NB4 (cell line): ENCODE data around the gene FAM227B.
"Not testable (repeated sequence)": the region's sequence is repeated elsewhere in the genome, so short reads cannot be mapped to it uniquely, and the experiment has no call there.

Experiments
- DNase-seq: peaks from one replicate; pipeline ENCODE4 v3.0.0; 2010; ENCODE audit warnings: low read depth
- H3K4me3 ChIP-seq: one replicate; pipeline ENCODE4 v1.5.1; 2011; ENCODE audit warnings: mild to moderate bottlenecking, low read depth, low read length, moderate library complexity
- MYC ChIP-seq: IDR thresholded peaks from 2 replicates; pipeline ENCODE4 v1.6.1; 2011; ENCODE audit warnings: low read depth, low read length
- POLR2A ChIP-seq: IDR thresholded peaks from 2 replicates; pipeline ENCODE4 v1.6.1; 2011; ENCODE audit warnings: mild to moderate bottlenecking; ENCODE audit not compliant: insufficient read length; ENCODE audit errors: extremely low read depth
- TF ChIP-seq, protein P1 (sequence below): IDR thresholded peaks from 2 replicates; pipeline ENCODE4 v1.6.1; 2011; ENCODE audit warnings: low read depth, low read length
- TF ChIP-seq, protein P2 (sequence below): IDR thresholded peaks from one replicate; pipeline ENCODE4 v1.5.1; 2012; ENCODE audit warnings: low read depth, low read length

The FAM227B gene

DNA sequence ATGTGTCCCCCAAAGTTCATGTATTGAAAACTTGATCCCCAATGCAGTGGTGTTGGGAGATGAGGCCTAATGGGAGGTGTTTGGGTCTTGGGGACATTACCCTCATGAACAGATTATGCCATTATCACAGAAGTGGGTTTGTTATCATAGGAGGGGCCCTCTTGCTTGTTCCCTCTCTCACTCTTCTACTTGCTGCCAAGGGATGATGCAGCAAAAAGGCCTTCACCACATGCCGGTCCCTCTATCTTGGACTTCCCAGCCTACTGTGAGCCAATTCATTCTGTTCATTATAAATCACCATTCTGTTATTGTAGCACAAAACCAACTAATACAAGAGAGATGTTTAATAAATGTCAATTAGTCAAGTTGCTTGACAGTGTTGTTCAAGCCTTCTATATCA, 47.2 kb downstream of the FAM227B start:
- H3K4me3 ChIP-seq, result no peak overlapping the region
- TF ChIP-seq POLR2A, result no peak
- TF ChIP-seq, protein P1, sequence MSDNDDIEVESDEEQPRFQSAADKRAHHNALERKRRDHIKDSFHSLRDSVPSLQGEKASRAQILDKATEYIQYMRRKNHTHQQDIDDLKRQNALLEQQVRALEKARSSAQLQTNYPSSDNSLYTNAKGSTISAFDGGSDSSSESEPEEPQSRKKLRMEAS, result no peak
- DNase-seq, result no peak

DNA sequence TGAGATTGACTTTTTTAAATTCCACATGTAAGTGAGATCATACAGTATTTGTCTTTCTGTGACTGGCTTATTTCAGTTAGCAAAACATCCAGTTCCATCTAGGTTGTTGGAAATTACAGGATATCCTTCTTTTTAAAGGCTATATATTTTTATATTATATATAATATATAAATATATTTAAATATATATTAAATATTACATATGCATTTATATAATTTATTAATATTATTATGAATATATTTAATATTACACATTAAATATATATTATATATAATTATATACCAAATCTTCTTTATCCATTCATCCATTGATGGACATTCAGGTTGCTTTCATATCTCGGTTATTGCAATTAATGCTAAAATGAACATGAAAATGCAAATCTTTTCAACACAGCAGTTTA, 49.9 kb downstream of the FAM227B start:
- no peak for DNase-seq
- no peak overlapping the region for H3K4me3 ChIP-seq
- TF ChIP-seq POLR2A, result no peak
- TF ChIP-seq, protein P2, sequence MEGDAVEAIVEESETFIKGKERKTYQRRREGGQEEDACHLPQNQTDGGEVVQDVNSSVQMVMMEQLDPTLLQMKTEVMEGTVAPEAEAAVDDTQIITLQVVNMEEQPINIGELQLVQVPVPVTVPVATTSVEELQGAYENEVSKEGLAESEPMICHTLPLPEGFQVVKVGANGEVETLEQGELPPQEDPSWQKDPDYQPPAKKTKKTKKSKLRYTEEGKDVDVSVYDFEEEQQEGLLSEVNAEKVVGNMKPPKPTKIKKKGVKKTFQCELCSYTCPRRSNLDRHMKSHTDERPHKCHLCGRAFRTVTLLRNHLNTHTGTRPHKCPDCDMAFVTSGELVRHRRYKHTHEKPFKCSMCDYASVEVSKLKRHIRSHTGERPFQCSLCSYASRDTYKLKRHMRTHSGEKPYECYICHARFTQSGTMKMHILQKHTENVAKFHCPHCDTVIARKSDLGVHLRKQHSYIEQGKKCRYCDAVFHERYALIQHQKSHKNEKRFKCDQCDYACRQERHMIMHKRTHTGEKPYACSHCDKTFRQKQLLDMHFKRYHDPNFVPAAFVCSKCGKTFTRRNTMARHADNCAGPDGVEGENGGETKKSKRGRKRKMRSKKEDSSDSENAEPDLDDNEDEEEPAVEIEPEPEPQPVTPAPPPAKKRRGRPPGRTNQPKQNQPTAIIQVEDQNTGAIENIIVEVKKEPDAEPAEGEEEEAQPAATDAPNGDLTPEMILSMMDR, result no peak
- TF ChIP-seq MYC, result no peak
- TF ChIP-seq, protein P1, result no peak

DNA sequence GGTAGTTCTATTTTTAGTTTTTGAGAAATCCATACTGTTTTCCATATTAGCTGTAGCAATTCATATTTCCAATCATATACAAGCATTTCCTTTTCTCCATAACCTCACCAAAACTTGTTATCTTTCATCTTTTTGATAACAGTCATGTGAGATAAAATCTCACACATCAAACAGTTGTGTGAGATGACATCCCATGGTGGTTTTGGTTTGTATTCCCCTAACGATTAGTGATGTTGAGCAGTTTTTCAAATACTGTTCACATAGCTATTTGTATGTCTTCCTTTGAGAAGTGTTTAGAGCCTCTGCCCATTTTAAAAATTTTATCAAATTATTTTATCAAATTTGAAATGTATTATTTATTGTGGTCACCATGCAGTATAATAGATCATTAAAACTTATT, 50.4 kb downstream of the FAM227B start:
- no peak for DNase-seq
- no peak for TF ChIP-seq POLR2A
- TF ChIP-seq, protein P2, result no peak
- TF ChIP-seq MYC, result no peak
- TF ChIP-seq, protein P1, result no peak
- no peak overlapping the region for H3K4me3 ChIP-seq

DNA sequence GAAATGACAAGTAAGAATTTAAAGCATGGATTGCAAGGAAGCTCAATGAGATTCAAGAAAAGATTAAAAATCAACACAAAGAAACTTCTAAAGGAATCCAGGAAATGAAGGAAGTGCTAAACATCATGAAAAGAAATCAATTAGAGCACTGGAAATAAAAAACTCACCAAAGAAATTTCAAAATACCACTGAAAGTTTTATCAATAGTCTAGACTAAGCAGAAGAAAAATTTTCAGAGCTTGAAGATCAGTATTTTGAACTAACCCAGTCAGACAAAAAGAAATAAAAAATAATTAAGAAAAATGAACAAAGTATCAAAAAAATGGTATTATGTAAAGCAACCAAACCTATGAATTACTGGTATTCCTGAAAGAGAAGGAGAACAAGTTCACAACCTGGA, 60.6 kb downstream of the FAM227B start:
- no peak overlapping the region for H3K4me3 ChIP-seq
- no peak for DNase-seq
- no peak for TF ChIP-seq POLR2A
- TF ChIP-seq, protein P2, result no peak
- TF ChIP-seq, protein P1, result no peak
- no peak for TF ChIP-seq MYC

DNA sequence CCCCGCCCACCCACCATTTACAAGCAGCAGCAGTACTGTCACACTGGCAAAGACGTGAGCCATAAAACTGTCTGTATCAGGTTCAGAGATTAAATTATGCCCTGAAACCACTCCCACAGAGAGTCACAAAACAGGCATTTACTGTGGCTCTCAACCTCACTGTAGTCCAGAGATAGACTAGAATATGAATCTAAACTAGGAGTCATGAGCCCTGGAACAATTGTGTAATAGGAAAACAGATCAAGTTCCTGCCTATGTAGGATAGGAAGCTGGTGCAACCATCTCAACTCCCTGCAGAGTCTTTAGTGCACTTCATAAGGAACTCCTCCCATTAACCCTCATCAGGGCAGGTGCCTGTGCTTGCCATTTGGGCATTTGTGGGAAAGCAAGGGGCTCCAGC, 61.7 kb downstream of the FAM227B start:
- TF ChIP-seq, protein P1, result no peak
- TF ChIP-seq, protein P2, result no peak
- TF ChIP-seq MYC, result no peak
- no peak for TF ChIP-seq POLR2A
- no peak overlapping the region for H3K4me3 ChIP-seq
- no peak for DNase-seq

DNA sequence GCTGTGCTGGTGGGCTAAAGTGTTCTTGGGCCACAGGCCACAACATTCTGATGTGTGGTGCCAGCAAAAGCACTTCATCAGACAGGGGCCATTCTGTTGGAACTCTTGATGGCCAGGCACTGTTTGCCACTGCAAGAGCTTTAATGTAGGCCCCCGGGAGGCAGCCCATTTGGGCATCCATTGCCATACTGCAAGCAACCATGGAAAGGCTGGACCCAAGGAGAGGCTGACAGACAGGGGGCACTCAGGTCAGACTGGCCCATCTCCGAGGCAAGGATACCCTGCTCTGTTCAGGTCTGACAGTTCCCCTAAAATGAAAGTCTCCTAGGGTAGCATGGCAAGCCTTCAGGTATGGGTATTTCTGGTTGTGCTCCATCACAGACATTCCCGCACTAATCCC, 64.2 kb downstream of the FAM227B start:
- H3K4me3 ChIP-seq, result no peak overlapping the region
- no peak for DNase-seq
- TF ChIP-seq, protein P1, result no peak
- no peak for TF ChIP-seq POLR2A
- no peak for TF ChIP-seq MYC
- TF ChIP-seq, protein P2, result no peak

DNA sequence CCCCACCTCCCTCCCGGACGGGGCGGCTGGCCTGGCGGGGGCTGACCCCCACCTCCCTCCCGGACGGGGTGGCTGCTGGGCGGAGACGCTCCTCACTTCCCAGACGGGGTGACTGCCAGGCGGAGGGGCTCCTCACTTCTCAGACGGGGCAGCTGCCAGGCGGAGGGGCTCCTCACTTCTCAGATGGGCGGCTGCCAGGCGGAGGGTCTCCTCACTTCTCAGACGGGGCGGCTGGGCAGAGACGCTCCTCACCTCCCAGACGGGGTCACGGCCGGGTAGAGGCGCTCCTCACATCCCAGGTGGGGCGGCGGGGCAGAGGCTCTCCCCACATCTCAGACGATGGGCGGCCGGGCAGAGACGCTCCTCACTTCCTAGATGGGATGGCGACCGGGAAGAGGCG, 70.3 kb downstream of the FAM227B start:
- DNase-seq, H3K4me3 ChIP-seq: not testable (repeated sequence)
